Measurements from ENCODE around the gene PFKP. TPM values are rescaled to one million over a fixed set of nuclear protein-coding genes. Genes with fewer than 3 reads are reported as not detected.

Gene PFKP
- total and polyA plus RNA-seq, 5 donors from 2014 or later = 43.1 to 103 (median 52.3) TPM

GRCh38 chr10:3172081-3172445, 104.7 kb downstream of the PFKP start:
- Histone ChIP-seq H3K9me3 (ENCODE audit: control insufficient read depth in 2 of 2, low read length in 2 of 2) (no peaks in the 10 kb centered on the region), H3K4me3 (ENCODE audit: low read depth, low read length) (peak overlapping the region; percentile 81), H3K36me3 (ENCODE audit: control insufficient read depth, insufficient read depth, low read length) (peaks cover 30% of the 10 kb centered on the region), H3K27ac (ENCODE audit: insufficient read depth, low read length, poor library complexity, severe bottlenecking) (peak overlapping the region; percentile 85), H3K27me3 (ENCODE audit: control insufficient read depth, insufficient read depth, low read length) (no peaks in the 10 kb centered on the region), H3K4me1 (ENCODE audit: control insufficient read depth, insufficient read depth, low read length, poor library complexity, severe bottlenecking) (peaks cover 22% of the 10 kb centered on the region)
- H3K27ac Mint-ChIP-seq = peak overlapping the region; percentile 82 to 93 (median 89)
- peak overlapping the region; percentile 87 to 97 (median 90) for H3K4me3 Mint-ChIP-seq
- H3K9me3 Mint-ChIP-seq = no peaks in the 10 kb centered on the region
- peaks cover 5 to 31% (median 13%) of the 10 kb centered on the region in 4 donors for H3K4me1 Mint-ChIP-seq
- ATAC-seq (ENCODE audit: low read depth in 2 of 2) (no peak), DNase-seq (peak in 1 of 3 donors; percentile 73)
- H3K36me3 Mint-ChIP-seq = peaks cover 5% of the 10 kb centered on the region
- peaks cover 8% of the 10 kb centered on the region for H3K27me3 Mint-ChIP-seq

- Histone ChIP-seq H3K36me3 (ENCODE audit: control insufficient read depth, insufficient read depth, low read length) (peaks cover 25% of the 10 kb centered on the region), H3K27me3 (ENCODE audit: control insufficient read depth, insufficient read depth, low read length) (peaks cover under 1% of the 10 kb centered on the region), H3K27ac (ENCODE audit: insufficient read depth, low read length, poor library complexity, severe bottlenecking) (peak within 1 kb of the TSS; percentile 85), H3K4me3 (ENCODE audit: low read depth, low read length) (peak within 1 kb of the TSS; percentile 81), H3K9me3 (ENCODE audit: control insufficient read depth in 2 of 2, low read length in 2 of 2) (no peaks in the 10 kb centered on the region), H3K4me1 (ENCODE audit: control insufficient read depth, insufficient read depth, low read length, poor library complexity, severe bottlenecking) (peaks cover 22% of the 10 kb centered on the region)
- ATAC-seq (ENCODE audit: low read depth in 2 of 2) = peak; percentile 95
- Mint-ChIP-seq H3K36me3 (peaks cover 4% of the 10 kb centered on the region), H3K4me1 (peaks cover 5 to 31% (median 11%) of the 10 kb centered on the region in 4 donors), H3K27ac (peak within 1 kb of the TSS; percentile 89 to 93 (median 91)), H3K4me3 (peak within 1 kb of the TSS; percentile 87 to 97 (median 92)), H3K27me3 (peaks cover 11% of the 10 kb centered on the region), H3K9me3 (no peaks in the 10 kb centered on the region)
- peak; percentile 99 for DNase-seq
Measured at GRCh38 chr10:3172446-3173170, 105.3 kb downstream of the PFKP start, which contains the start of gene PITRM1. PITRM1 (minus strand) TSS chr10:3172782; CDS start chr10:3172772, 10 bp downstream.

DNA sequence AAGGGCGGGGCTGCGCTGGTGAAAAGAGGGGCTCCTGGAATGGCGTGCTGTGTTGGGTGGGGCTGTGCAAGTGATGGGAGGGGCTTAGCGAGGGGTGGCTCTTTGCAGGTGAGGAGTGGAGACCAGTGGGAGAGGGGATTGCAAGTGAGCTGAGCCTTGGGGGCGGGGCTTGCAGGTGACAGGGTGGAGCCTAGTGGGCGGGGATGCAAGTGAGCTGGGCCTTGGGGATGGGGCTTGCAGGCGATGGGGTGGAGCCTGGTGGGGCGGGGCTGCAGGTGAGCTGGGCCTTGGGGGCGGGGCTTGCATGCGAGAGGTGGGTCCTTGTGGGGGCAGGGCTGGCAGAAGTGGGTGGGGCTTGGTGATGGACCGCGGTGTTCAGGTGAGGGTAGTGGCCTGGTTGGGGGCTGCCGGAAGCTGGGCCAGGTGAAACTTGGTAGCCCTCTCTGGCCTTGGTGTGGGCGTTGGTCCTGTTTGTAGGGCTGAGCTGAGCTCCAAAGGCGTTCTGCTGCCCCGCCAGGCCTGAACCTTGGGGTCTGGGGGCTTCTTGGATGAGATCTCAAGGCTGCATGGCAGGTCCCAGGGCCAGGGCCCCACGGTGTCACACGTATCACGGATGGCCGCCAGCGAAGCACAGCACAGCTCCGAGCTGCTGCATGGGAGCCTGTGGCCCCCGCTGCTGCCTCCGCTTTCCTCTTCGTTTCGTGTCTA, 106.0 kb downstream of the PFKP start:
- ATAC-seq (ENCODE audit: low read depth in 2 of 2) (peak; percentile 8 to 11), DNase-seq (no peak)
- Histone ChIP-seq H3K4me1 (ENCODE audit: control insufficient read depth, insufficient read depth, low read length, poor library complexity, severe bottlenecking) (peaks cover 22% of the 10 kb centered on the region), H3K9me3 (ENCODE audit: control insufficient read depth in 2 of 2, low read length in 2 of 2) (no peaks in the 10 kb centered on the region), H3K27ac (ENCODE audit: insufficient read depth, low read length, poor library complexity, severe bottlenecking) (peak overlapping the region; percentile 41), H3K36me3 (ENCODE audit: control insufficient read depth, insufficient read depth, low read length) (peaks cover 17% of the 10 kb centered on the region), H3K27me3 (ENCODE audit: control insufficient read depth, insufficient read depth, low read length) (peaks cover 6% of the 10 kb centered on the region), H3K4me3 (ENCODE audit: low read depth, low read length) (peak overlapping the region; percentile 19)
- peaks cover 18% of the 10 kb centered on the region for H3K27me3 Mint-ChIP-seq
- H3K27ac Mint-ChIP-seq = peak overlapping the region; percentile 86 to 93 (median 91)
- peaks cover 4% of the 10 kb centered on the region for H3K36me3 Mint-ChIP-seq
- H3K9me3 Mint-ChIP-seq = peaks cover 0 to 2% (median 0%) of the 10 kb centered on the region in 7 donors
- peaks cover 5 to 31% (median 11%) of the 10 kb centered on the region in 4 donors for H3K4me1 Mint-ChIP-seq
- H3K4me3 Mint-ChIP-seq = peak overlapping the region; percentile 84 to 94 (median 88)

DNA sequence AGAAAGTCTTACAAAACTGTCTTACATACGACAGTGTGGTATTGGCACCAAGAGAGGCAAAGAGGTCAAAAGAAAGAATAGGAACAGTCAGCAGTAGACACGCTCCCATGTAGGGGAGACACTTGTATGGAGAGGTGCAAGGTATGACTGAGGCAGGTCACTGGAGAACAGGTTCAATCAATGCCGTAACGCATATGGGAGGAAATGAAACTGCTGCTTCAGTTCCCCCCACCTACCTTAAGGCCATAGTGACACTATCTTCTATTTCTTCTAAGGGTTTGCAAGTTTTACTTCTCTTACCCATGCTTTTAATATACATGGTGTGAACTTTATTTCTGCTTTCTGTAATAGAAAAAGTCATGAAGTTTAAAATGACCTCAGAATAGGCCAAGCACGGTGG, 110.7 kb downstream of the PFKP start:
- peaks cover 48% of the 10 kb centered on the region for H3K27me3 Mint-ChIP-seq
- Histone ChIP-seq H3K36me3 (ENCODE audit: control insufficient read depth, insufficient read depth, low read length) (no peaks in the 10 kb centered on the region), H3K4me3 (ENCODE audit: low read depth, low read length) (no peak overlapping the region), H3K9me3 (ENCODE audit: control insufficient read depth in 2 of 2, low read length in 2 of 2) (no peaks in the 10 kb centered on the region), H3K27me3 (ENCODE audit: control insufficient read depth, insufficient read depth, low read length) (peaks cover 17% of the 10 kb centered on the region), H3K27ac (ENCODE audit: insufficient read depth, low read length, poor library complexity, severe bottlenecking) (no peak overlapping the region), H3K4me1 (ENCODE audit: control insufficient read depth, insufficient read depth, low read length, poor library complexity, severe bottlenecking) (no peaks in the 10 kb centered on the region)
- no peak for ATAC-seq (ENCODE audit: low read depth in 2 of 2)
- H3K9me3 Mint-ChIP-seq = peaks cover 0 to 3% (median 0%) of the 10 kb centered on the region in 7 donors
- no peak overlapping the region for H3K27ac Mint-ChIP-seq
- no peak overlapping the region for H3K4me3 Mint-ChIP-seq
- H3K36me3 Mint-ChIP-seq = no peaks in the 10 kb centered on the region
- H3K4me1 Mint-ChIP-seq = peaks cover 0 to 5% (median 1%) of the 10 kb centered on the region in 4 donors
- no peak for DNase-seq

DNA sequence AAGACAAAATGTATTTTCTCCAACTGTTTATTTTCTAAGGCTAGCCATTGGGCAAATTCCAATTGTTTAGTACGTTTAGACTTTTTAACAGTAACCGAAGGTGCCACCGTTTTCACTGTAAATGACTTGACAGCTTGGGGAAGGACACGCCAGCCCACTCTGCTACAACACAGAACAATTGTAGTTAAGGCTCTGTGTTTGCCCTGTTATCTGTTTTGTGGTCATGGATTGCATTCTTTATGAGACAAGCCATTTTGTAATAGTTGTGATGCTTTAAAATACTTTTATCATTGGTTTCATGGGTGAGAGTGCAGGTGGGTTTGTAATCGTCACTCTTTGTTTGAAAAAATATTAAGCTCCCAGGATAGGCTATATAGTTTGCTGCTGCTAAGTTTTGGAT, 111.8 kb downstream of the PFKP start:
- no peaks in the 10 kb centered on the region for H3K4me1 Mint-ChIP-seq
- no peak overlapping the region for H3K27ac ChIP-seq (ENCODE audit: insufficient read depth, low read length, poor library complexity, severe bottlenecking)
- H3K36me3 ChIP-seq (ENCODE audit: control insufficient read depth, insufficient read depth, low read length) = no peaks in the 10 kb centered on the region
- H3K4me1 ChIP-seq (ENCODE audit: control insufficient read depth, insufficient read depth, low read length, poor library complexity, severe bottlenecking) = no peaks in the 10 kb centered on the region
- no peak overlapping the region for H3K27ac Mint-ChIP-seq
- H3K36me3 Mint-ChIP-seq = no peaks in the 10 kb centered on the region
- DNase-seq (no peak), ATAC-seq (ENCODE audit: low read depth in 2 of 2) (no peak)
- peaks cover 17% of the 10 kb centered on the region for H3K27me3 ChIP-seq (ENCODE audit: control insufficient read depth, insufficient read depth, low read length)
- H3K9me3 Mint-ChIP-seq = peaks cover 0 to 3% (median 0%) of the 10 kb centered on the region in 7 donors
- peaks cover 51% of the 10 kb centered on the region for H3K27me3 Mint-ChIP-seq
- no peak overlapping the region for H3K4me3 ChIP-seq (ENCODE audit: low read depth, low read length)
- H3K9me3 ChIP-seq (ENCODE audit: control insufficient read depth in 2 of 2, low read length in 2 of 2) = no peaks in the 10 kb centered on the region
- no peak overlapping the region for H3K4me3 Mint-ChIP-seq

DNA sequence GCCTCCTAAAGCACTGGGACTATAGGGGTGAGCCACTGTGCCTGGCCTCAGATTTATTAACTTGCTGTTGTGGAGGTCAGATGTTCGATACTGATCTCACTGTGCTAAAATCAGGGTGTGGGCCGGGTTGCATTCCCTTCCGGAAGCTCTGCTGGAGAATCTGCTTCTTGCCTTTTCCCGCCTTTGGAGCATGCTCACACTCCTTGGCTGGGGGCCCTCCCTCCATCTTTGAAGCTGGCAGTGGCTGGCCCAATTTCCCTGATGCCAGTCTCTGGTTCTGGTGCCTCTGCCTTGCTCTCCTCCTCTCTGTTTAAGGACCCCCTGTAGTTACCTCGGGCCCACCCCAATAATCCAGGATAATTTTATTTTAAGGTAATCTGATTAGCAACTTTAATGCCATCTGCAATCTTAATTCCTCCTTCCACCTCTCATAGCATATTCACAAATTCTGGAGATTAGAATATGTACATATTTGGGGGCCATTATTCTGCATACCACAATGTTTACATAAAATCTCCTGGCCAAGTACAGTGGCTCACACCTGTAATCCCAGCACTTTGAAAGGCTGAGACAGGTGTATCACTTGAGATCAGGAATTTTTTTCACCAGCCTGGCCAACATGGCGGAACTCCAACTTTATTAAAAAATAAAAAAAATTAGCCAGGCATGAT, 113.1 kb downstream of the PFKP start:
- no peak for DNase-seq
- H3K9me3 ChIP-seq (ENCODE audit: control insufficient read depth in 2 of 2, low read length in 2 of 2) = no peaks in the 10 kb centered on the region
- H3K27ac Mint-ChIP-seq = peak overlapping the region in 1 of 3 donors; percentile 62
- no peak for ATAC-seq (ENCODE audit: low read depth in 2 of 2)
- H3K4me1 Mint-ChIP-seq = no peaks in the 10 kb centered on the region
- H3K9me3 Mint-ChIP-seq = peaks cover 0 to 3% (median 0%) of the 10 kb centered on the region in 7 donors
- H3K4me3 Mint-ChIP-seq = peak overlapping the region in 1 of 4 donors; percentile 48
- no peaks in the 10 kb centered on the region for H3K36me3 ChIP-seq (ENCODE audit: control insufficient read depth, insufficient read depth, low read length)
- H3K27ac ChIP-seq (ENCODE audit: insufficient read depth, low read length, poor library complexity, severe bottlenecking) = no peak overlapping the region
- no peaks in the 10 kb centered on the region for H3K4me1 ChIP-seq (ENCODE audit: control insufficient read depth, insufficient read depth, low read length, poor library complexity, severe bottlenecking)
- peaks cover 51% of the 10 kb centered on the region for H3K27me3 Mint-ChIP-seq
- H3K36me3 Mint-ChIP-seq = no peaks in the 10 kb centered on the region
- H3K27me3 ChIP-seq (ENCODE audit: control insufficient read depth, insufficient read depth, low read length) = peaks cover 17% of the 10 kb centered on the region
- H3K4me3 ChIP-seq (ENCODE audit: low read depth, low read length) = no peak overlapping the region

GRCh38 chr10:3185386-3185785, 118.0 kb downstream of the PFKP start:
- Histone ChIP-seq H3K4me1 (ENCODE audit: control insufficient read depth, insufficient read depth, low read length, poor library complexity, severe bottlenecking) (peaks cover 6% of the 10 kb centered on the region), H3K9me3 (ENCODE audit: control insufficient read depth in 2 of 2, low read length in 2 of 2) (no peaks in the 10 kb centered on the region), H3K36me3 (ENCODE audit: control insufficient read depth, insufficient read depth, low read length) (no peaks in the 10 kb centered on the region), H3K4me3 (ENCODE audit: low read depth, low read length) (no peak overlapping the region), H3K27ac (ENCODE audit: insufficient read depth, low read length, poor library complexity, severe bottlenecking) (no peak overlapping the region), H3K27me3 (ENCODE audit: control insufficient read depth, insufficient read depth, low read length) (peaks cover 9% of the 10 kb centered on the region)
- Mint-ChIP-seq H3K27ac (no peak overlapping the region), H3K36me3 (no peaks in the 10 kb centered on the region), H3K9me3 (peaks cover 0 to 3% (median 0%) of the 10 kb centered on the region in 7 donors), H3K27me3 (peaks cover 32% of the 10 kb centered on the region), H3K4me1 (peaks cover 0 to 10% (median 5%) of the 10 kb centered on the region in 4 donors), H3K4me3 (no peak overlapping the region)
- ATAC-seq (ENCODE audit: low read depth in 2 of 2) (no peak), DNase-seq (no peak)

Measured in CD4-positive, CD25-positive, alpha-beta regulatory T cell (primary cell).